ENCODE measurements around the gene MBLAC1.

DNA sequence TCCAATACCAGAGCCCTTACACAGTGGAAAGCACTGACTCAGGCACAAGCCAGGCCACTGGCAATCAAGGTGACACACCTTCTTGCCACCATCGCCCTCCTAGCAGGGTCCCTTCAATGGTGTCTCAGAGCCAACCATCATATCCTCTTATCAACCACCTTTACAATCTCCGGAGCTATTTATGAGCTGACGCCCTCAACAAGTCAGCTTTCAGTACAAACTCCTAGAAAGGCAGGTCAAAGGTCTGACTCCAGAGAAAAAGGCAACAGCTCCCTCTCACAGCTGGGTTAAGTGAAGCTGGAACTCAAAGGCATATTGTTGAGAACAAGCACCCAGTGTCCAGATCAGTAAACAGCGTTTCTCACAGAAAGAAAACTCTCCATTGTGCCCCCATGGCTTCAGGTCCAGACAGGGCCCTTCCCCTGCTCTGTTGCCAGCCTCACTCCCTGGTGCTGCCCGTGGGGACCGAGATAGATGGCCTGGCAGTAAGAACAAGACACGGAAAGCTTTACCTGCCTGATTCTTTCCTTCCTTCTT, 47.7 kb upstream of the MBLAC1 start:
- no peak for TF ChIP-seq GATA2 (IDR thresholded peaks at IDR 0.05; ENCODE audit: low read depth, low read length)
- no peak for TF ChIP-seq GATA3 (IDR thresholded peaks at IDR 0.05; ENCODE audit: low read depth, low read length)

Data from SH-SY5Y (cell line).